HG02763 (cell line): ENCODE data around the gene MAP6D1.

Source experiments
- ATAC-seq: cut with Tn5 transposase; IDR thresholded peaks from one replicate; pipeline ENCODE4 v1.9.1; 2021; ENCODE audit warnings: mild to moderate bottlenecking, moderate library complexity; ENCODE audit not compliant: unreplicated experiment

MAP6D1 gene

DNA sequence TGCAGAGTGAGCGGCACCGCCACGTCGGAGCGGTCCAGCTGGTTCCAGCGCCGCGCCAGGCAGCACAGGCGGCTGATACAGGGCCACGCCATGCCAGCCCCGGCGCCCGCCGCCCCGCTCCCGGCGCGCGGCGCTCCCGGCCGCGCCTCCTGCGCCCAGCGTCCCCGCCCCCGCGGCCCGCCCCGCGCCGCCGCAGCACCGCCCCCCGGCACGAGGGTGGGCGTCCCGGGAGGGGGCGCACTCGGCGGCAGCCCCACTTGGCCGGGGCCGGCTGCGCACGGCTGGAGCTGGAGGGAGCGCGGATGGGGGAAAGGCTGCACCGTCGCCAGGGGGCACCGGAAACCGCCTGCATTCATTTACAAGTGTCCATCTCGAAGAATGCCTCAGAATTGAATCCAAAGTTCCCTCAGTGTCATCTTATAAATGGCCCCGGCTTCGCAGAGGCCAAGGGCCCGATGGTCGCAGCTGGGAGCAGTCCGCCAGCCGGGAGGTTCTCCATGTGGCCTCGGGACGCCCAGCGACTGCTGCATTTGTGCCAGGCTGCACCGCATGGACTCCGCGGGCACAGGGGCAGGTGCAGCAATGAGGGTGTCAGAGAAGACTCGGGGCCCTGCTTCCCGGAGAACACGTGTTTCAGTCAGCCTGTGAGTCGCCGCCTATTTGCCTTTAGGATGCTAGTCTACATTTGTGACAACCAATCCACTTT is at the start of gene MAP6D1:
Gene MAP6D1, minus strand, starts transcription at position 122 of the 706 bp plus-strand sequence. Its CDS starts 30 bp downstream, at position 92.
- ATAC-seq = no peak

DNA sequence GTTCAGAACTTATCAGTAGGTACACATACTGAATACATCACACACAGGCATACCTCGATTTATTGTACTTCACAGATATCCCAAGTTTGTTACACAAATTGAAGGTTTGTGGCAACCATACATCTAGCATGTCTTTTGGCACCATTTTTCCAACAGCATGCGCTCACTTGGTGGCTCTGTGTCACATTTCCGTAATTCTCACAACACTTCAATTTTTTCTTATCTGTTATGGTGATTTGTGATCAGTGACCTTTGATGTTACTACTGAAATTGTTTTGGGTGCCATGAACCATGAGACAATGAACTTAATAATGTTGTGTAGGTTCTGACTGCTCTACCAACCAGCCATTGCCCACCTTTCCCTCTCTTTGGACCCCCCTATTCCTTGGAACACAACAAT is 48.5 kb upstream of the MAP6D1 start:
- no peak for ATAC-seq

GRCh38 chr3:183871541-183871940 is 46.2 kb upstream of the MAP6D1 start:
- ATAC-seq = no peak

- ATAC-seq = no peak
These were observed 45.2 kb upstream of the MAP6D1 start for GRCh38 chr3:183870563-183870962.

DNA sequence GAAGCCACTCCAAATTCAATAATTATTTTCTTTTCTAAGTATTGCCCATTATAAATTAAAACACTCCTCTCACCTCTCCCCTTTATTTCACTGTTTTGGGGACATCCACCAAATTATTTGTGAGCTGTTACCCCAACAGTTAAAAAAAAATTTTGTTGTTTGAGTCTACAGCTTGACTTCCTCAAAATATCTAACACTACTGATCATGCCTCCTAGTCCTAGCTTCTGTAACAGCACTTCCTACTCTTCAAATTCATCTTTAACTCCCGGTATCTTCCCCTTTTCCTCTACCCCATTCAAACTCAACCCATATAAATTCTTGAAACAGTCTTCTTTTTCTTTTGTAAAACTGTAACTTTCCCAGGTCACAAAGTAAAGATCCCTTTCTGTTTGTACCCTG is 43.4 kb upstream of the MAP6D1 start:
- ATAC-seq = no peak

DNA sequence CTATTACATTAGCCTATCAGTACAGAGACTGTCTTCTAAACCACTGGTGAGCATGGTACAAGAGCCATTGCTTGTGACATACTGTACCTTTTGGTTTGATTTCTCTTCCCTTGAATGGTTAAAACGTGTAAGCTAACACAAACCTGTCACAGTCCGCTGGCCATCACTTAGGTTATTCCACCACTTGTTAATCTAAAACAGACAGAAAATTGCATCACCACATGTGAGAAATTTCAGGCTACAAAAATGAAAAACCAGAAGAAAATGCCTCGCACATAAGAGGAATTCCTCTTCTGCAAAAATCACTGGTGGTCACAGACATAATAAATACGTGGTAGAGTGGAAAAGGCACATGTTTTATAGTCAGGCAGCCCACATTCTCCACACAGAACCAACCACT is 37.2 kb upstream of the MAP6D1 start:
- ATAC-seq = no peak

DNA sequence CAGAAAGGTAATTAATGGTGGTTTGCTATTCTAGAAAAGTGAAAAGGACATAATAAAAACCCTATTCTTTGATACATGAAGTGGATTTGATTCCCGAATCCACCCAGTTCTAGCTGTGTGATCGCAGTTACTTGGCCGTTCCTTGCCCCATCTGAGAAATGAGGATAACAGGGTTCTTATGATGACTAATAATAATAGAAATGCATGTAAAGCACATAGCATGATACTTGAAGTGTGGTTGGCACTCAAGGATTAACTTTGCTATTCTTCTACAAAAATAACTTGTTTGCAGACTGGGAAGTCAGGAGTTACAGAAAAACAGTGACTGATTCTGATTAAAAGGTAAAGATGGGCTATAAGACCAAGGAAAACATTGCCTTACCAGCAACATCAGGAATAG is 32.5 kb upstream of the MAP6D1 start:
- ATAC-seq = no peak

DNA sequence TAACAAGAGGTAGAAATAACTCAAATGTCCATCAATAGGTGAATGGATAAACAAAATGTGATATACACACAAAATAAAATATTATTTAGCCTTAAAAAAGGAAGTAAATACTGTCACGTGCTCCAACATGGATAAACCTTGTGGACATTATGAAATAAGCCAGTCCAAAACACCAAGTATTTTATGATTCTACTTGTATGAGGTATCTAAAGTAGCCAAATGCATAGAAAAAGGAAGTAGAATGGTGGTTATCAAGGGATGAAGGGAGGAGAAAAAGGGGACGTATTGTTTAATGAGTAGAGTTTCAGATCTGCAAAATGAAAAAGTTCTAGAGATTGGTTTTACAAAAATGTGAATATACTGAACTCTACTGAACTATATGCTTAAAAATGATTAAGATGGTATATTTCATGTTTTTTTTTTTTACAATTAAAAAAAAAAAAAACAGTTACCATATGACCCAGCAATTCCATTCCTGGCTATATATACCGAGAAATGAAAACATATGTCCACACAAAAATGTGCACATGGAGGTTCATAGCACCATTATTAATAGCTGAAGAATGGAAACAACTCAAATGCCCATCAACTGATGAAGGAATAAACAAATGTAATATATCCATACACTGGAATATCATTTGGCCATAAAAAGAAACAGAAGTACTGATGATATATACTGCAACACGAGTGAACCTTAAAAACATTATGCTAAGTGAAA is 29.1 kb upstream of the MAP6D1 start:
- no peak for ATAC-seq

GRCh38 chr3:183845608-183846288 is 20.4 kb upstream of the MAP6D1 start:
- no peak for ATAC-seq

- ATAC-seq = no peak
These were observed 19.7 kb upstream of the MAP6D1 start for GRCh38 chr3:183845090-183845489.

- no peak for ATAC-seq
These were observed 19.2 kb upstream of the MAP6D1 start for GRCh38 chr3:183844606-183845005.

DNA sequence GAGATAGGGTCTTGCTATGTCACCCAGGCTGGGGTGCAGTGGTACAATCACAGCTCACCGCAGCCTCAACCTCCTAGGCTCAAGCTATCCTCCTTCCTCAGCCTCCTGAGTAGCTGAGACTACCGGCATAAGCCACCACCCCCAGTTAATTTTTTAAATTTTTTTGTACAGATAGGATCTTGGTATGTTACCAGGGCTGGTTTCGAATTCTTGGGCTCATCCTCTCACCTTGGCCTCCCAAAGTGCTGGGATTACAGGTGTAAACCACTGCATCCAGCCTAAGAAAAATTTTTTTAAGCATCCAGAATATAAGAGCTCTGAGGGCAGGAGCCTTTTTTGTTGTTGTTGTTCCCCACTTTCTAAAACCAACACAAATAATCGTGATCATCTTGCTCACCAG is 14.4 kb upstream of the MAP6D1 start:
- ATAC-seq = no peak

- ATAC-seq = no peak
These were observed 12.5 kb upstream of the MAP6D1 start for GRCh38 chr3:183837894-183838293.

GRCh38 chr3:183837390-183837789 is 12.0 kb upstream of the MAP6D1 start:
- no peak for ATAC-seq

DNA sequence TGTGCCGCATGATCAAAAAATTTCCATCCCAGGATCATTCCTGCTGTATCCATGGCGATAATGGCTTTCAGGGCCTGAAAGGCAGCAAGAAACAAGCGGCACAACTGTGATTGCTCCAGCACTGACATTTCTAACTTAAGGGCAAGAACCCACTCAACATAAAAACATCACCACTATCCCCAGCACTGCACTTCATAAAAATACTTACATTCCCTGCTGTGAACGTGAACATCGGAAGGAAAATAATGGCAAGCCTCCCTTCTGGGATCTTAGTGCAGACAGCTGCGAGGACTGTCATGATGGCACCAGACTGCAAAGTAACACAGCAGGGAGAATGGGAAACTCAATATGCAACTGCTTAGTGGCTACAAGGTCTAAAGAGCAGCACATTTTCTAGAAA is 8.1 kb upstream of the MAP6D1 start:
- no peak for ATAC-seq

- ATAC-seq = no peak
These were observed 4.8 kb upstream of the MAP6D1 start for GRCh38 chr3:183830187-183830586.

DNA sequence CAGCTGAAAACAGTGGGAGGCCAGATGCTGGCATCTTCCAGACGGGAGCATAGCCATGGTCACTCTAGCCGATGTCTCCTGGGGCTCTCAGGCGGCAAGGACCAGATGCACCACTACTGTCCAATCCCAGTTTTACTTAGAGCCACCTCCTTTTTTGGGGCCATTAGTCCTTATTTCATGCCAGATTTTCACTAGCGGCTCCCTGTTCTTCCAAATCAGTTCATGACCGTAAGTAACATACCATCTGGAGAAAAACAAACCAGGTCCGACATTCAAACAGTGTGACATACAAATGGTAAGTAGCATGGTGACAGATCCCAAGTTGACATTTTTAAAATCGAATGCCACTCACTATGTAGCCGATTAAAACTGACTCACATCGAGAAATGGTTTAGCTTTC is 4.1 kb upstream of the MAP6D1 start:
- no peak for ATAC-seq

GRCh38 chr3:183828538-183828870 is 3.1 kb upstream of the MAP6D1 start:
- ATAC-seq = no peak

GRCh38 chr3:183827809-183828537 is 2.6 kb upstream of the MAP6D1 start:
- no peak for ATAC-seq

DNA sequence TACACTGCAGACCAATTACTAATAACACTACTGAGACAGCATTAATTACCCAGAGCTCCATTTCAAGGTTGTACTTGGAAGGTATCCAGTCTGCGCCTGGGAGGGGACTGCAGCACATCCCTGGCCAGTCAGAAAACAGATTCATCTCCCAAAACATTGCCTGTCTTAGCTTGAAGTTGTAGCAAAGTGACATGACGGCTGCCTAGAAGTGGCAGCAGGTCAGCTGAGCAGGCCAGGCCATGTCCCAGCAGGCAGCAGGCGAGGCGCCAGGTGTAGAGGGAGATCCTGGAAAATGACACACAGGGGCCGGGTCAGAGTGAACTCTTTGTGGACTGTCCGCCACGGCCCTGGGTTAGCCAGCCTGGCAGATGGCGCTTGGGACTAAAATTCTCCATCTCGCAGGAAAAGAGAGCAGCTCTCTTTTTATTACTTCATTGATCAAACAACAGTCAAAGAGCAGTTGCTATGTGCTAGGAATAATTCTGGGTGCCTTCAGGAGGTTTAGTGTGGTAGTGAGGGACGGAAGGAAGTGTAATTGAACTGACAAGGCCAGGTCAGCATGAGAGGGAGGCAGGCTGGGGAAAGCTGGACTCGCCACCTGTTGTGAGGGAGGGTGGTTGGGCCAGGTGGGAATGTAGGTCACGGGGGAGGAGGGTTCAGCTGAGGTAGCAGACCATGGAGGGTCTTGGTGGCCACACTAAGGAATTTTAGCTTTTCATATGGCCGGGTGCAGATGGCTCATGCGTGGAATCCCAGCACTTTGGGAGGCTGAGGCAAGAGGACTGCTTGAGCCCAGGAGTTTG is 1.3 kb upstream of the MAP6D1 start:
- no peak for ATAC-seq
